GM21786 (cell line): ENCODE data around the gene TYSND1.
A peak's percentile ranks its signal among the peaks of the same experiment; 100 is the strongest.
"Not testable (repeated sequence)": the region's sequence is repeated elsewhere in the genome, so short reads cannot be mapped to it uniquely, and the experiment has no call there.

Source experiments
- ATAC-seq: cut with Tn5 transposase; IDR thresholded peaks from one replicate; pipeline ENCODE4 v1.9.1; 2021; ENCODE audit not compliant: unreplicated experiment

The TYSND1 gene

GRCh38 chr10:70112071-70112470 lies 34.4 kb downstream of the TYSND1 start:
- no peak for ATAC-seq

DNA sequence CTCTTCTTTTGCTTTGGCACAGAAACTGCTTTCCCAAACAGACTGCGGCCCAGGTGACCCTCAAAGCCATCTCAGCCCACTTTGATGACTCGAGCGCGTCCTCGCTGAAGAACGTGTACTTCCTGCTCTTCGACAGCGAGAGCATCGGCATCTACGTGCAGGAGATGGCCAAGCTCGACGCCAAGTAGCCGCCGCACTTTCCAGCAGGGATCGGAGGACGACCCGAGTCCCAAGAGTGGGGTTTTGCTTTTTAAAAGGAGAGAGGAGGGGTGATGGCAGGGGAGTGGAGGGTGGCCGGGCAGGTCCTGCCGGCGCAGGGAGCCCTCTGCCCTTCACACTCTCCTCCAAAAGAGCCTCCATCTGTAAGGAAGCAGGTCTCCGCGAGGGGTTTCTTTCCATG lies 35.0 kb downstream of the TYSND1 start:
- ATAC-seq, result no peak

DNA sequence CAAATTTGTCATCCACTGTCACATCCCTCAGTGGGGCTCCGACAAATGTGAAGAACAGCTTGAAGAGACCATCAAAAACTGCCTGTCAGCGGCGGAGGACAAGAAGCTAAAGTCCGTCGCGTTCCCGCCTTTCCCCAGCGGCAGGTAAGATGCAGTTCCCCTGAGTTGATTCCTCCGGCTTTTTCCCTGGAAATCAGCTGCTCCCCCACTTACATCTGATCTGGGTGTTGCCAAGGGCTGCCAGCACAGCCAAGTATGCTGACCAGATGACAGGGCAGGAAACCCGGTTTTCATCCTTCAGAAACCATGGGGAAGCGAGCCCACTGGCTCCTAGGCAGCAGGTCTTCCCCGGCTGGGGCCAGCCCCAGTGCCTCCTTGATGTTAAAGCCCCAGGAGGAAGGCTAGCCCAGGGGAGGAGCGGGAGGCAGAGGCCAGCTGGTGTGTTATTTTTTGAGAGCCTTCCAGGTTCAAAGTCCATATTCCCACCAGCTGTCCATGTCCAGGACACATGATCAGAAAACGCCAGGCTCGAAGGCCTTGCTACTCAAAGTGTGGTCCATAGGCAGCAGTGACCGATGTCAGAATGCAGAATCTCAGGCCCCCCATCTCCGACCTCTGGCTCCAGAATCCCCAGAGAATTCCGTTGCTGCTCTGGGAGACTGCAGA lies 37.3 kb downstream of the TYSND1 start:
- no peak for ATAC-seq

GRCh38 chr10:70106958-70107791 lies 39.3 kb downstream of the TYSND1 start:
- peak; percentile 64 for ATAC-seq

DNA sequence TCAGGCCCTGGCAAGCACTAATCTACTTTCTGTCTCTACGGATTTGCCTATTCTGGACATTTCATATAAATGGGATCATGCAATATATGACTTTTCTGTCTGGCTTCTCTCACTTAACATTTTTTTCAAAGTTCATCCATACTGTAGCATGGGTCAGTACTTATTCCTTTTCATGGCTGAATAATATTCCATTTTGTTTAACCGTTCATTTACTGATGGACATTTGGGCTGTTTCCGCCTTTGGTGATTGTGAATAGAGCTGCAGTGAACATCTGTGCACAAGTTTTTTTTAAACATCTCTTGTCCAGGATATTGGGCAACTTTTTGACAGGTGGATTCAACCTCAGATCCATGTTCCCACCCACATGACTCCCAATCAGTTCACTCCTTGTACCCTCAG lies 44.8 kb downstream of the TYSND1 start:
- ATAC-seq, result no peak

GRCh38 chr10:70101068-70101562 lies 45.4 kb downstream of the TYSND1 start:
- not testable (repeated sequence) for ATAC-seq

DNA sequence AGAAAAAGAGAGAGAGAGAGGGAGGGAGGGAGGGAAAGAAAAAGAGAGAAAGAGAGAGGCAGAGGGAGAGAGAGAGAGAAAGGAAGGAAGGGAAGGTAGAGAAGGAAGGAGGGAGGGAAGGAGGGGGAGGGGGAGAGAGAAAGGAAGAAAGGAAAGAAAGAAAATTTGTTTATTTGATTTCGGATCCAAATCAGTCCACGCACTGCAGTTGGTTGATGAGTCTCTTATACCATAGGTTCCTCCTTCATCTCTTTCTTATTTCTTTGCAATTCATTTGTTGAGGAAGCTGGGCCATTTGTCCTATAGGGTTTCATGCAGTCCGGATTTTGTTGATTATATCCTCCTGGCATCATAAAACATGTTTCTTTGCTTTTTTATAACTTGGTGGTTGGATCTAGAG lies 48.2 kb downstream of the TYSND1 start:
- no peak for ATAC-seq

GRCh38 chr10:70097459-70097858 lies 49.0 kb downstream of the TYSND1 start:
- ATAC-seq, result no peak

DNA sequence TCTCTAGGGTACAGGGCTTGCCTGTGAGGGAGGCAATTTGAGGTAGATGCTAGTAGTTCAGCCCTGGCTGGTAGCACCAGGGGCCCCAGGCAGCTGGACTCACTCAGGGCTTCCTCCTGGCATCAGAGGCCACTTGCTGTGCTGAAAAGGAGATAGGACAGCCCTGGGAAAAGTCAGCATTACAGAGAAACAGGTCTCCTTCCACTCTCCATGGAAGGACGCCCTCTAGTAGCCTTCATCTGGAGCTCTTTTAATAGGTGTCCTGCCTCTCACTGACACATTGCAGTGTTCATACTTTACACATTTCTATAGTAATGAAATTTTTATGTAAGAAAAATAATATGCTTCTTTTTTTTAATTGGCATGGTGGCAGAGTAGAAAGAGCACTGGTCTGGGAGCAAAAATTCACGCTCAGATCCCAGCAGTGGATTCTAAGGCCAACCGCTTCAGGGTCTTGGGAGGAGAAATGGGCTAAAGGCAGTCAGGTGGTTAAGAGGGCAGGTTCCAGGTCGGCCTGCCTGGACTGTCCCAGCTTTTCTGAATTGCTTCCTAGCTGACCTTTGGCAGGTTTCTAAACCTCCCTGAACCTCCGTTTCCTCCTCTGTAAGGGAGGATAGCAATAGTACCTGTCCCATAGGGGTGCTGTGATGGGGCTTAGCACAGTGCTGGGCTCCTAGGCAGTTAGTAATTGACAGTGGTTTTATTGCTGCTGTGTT lies 49.6 kb downstream of the TYSND1 start:
- ATAC-seq, result no peak

DNA sequence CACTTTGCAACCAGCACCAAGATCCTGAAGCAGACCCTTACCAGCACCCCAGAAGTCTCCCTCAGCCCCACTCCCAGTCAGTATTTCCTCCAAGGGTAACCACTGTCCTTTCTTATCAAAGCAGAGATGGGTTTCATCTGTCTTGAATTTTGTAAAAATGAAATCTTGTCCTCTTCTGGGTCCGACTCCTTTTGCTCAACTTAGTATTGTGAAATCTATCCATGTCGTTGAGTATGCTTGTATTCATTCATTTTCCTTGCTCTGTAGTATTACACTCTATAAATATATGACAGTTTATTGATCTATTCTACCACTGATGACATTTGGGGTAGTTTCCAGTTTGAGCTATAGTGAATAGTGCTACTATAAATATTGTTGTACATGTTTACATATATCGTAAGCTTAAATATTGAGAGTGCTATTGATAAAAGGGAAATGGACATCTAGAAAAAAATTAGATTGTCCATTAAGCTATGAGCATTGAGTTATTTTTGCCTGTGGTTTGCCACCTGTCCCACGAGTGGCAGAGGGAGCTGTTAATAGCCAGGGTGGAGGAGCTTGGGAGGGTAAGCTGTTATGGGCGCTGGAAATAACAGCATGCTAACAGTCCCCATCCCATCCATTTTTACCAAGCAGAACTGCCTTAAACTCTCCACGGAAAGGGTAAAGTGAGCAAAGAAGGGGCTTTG lies 50.3 kb downstream of the TYSND1 start:
- ATAC-seq, result no peak

DNA sequence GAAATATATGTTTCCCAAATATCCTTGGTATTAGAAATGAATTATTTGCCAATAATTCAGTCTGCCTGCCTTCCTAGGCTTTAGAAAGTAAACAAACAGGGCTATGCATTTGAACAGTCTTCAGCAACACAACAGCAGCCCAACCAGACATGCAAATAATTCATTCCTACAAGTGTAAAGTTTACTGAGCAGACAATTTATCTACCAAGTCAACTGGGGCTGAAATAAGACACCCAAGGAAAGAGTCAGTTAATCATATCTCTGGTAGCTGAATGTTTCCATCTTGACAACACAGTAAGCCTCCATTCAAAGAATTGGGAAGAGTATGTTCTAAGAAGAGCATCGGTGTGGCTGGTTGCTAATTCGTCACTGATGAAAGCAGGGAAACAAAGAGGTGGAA lies 52.2 kb downstream of the TYSND1 start:
- ATAC-seq, result no peak

DNA sequence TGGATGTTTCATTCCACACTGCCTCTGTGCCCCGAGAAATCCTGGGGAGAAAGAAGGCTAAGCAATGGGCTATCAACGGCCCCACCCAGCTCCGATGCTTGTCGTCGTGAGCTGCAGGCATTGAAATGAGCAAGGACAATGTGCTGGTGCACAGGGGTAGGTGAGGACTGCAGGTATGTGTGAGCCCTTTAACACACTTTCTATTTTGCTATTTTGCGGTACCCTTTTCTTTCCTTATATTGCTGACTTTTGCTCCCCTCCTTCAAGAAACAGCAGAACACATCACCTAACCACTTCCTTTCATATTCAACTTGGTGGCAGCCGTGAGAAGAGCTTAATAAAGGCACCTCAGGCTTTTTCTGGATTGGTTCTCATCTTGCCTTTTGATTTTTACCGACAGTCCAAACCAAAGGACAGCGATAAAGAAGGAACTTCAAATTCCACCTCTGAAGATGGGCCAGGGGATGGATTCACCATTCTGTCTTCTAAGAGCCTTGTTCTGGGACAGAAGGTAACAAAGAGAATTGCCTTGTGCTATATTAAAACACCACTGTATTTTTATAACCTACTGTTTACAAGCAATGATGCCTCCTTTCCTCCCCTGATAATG lies 53.1 kb downstream of the TYSND1 start:
- ATAC-seq, result no peak

- no peak for ATAC-seq
Measured at GRCh38 chr10:70092389-70092718, 54.1 kb downstream of the TYSND1 start.

DNA sequence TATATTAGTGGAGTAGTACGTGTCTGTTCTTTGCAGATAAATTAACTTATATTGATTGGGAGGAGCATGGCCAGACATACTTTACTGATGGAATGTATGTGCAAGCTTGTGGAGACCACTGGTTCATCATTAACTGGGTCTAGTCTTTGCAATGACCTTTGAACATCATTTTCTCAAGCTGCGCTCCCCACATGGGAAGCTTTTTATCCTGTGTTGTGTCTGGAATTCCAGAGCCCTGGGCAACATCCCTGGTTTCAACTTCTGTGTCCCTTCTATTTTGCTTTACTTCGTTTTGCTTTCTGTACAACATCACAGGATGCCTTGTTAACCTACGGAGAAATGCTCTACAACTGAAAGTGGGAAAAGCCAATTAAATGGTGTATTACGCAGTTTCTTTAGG lies 55.5 kb downstream of the TYSND1 start:
- ATAC-seq, result no peak

- no peak for ATAC-seq
Measured at GRCh38 chr10:70090013-70090412, 56.5 kb downstream of the TYSND1 start.

DNA sequence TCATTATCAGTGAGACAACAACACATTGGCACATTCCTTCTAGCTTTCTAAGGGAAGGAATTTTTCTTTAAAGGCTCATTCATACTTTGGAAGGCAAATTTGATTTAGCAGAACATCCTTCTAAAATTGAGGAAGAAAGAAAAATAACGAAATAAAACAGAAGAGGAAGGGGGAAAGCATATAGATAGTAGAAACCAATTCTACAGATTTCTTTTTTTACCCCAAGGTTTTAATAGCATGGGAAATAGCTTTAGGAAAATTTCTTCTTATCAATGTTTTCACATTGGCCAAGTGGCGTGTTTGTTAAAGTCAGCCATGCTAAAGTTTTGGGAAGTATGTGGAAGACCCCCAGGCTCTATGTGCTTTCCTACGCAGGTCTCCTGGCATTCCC lies 58.2 kb downstream of the TYSND1 start:
- ATAC-seq, result no peak
